HepG2 (cell line): ENCODE measurements around the gene DHRS12. TPM values are rescaled to one million over a fixed set of nuclear protein-coding genes. Genes with fewer than 3 reads are reported as not detected.

ENCODE experiments used
- ATAC-seq: fragments of 200-7000 bp; cut with Tn5 transposase; 3 replicates; pipeline ENCODE4 v1.9.1; 2020; ENCODE audit warnings: mild to moderate bottlenecking, moderate library complexity
- BruUV-seq: library from RNA; stranded (reverse); fragments of 400-500 nt; replicated peaks from 2 replicates; lab custom pipeline; 2021; lab: Mats Ljungman, UMichigan
- CTCF ChIA-PET: fragments of 300-600 bp; formaldehyde crosslinking; extraction: SDS; loops from one replicate; lab custom pipeline; 2021; ENCODE audit warnings: low total read pairs, inconsistent platforms, low intra/inter-chr PET ratio; lab: Yijun Ruan, JAX
- POLR2A ChIA-PET: fragments of 350-600 bp; sonication (Branson Sonifier 250); formaldehyde crosslinking; loops from one replicate; lab custom pipeline; 2020; ENCODE audit warnings: antibody characterized with exemption, inconsistent platforms; lab: Yijun Ruan, JAX
- DNase-seq: peaks from one replicate; pipeline ENCODE4 v3.0.0-alpha.2; 2015; ENCODE audit warnings: low spot score
- FAIRE-seq: peaks from 3 replicates; lab custom pipeline; 2011; peaks lifted over from hg19 to GRCh38; lab: Jason Lieb, UNC
- H2AFZ ChIP-seq: one replicate; pipeline ENCODE4 v1.6.1; 2011; ENCODE audit warnings: low read length, inconsistent platforms
- H3K27ac ChIP-seq: fragments of 300-600 bp; 3 replicates; pipeline ENCODE4 v1.8.0; 2011; ENCODE audit warnings: mixed run types, mild to moderate bottlenecking, mixed read lengths, low read length, inconsistent platforms; ENCODE audit not compliant: insufficient read depth; ENCODE audit errors: extremely low read length
- H3K27me3 ChIP-seq, 2 experiments: fragments of 200-600 bp in 1 of 2; 2 replicates in 1 of 2; 3 replicates in 1 of 2; pipeline versions ENCODE4 v1.6.0 to v1.8.0; 2011; ENCODE audit warnings: low read length in 2 of 2, mild to moderate bottlenecking in 2 of 2, moderate library complexity in 2 of 2, inconsistent platforms in 1 of 2; ENCODE audit not compliant: insufficient read depth in 2 of 2, control insufficient read depth in 1 of 2
- H3K36me3 ChIP-seq, 2 experiments: fragments of 200-600 bp in 1 of 2; replicated peaks in 1 of 2; 2 replicates in 1 of 2; 3 replicates in 1 of 2; pipeline versions ENCODE4 v1.5.1 to v1.8.0; 2011; ENCODE audit warnings: low read length in 2 of 2, inconsistent platforms in 1 of 2; ENCODE audit not compliant: insufficient read depth in 2 of 2, control insufficient read depth in 1 of 2
- H3K4me1 ChIP-seq: 2 replicates; pipeline ENCODE4 v1.5.1; 2012; ENCODE audit warnings: low read length, inconsistent platforms; ENCODE audit not compliant: insufficient read depth
- H3K4me2 ChIP-seq: 2 replicates; pipeline ENCODE4 v1.6.0; 2011; ENCODE audit warnings: low read depth, low read length, inconsistent platforms
- H3K4me3 ChIP-seq, 3 experiments: fragments of 200-600 bp in 1 of 3; sonication (generic), shearing (Covaris generic) in 1 of 3; replicated peaks in 1 of 3; 2 replicates each; pipeline ENCODE4 v1.5.1; 2011 to 2016; ENCODE audit warnings: low read length in 3 of 3, inconsistent platforms in 2 of 3, low read depth in 2 of 3, mild to moderate bottlenecking in 2 of 3, control low read depth in 1 of 3, mixed read lengths in 1 of 3; ENCODE audit not compliant: insufficient read depth in 1 of 3
- H3K79me2 ChIP-seq: one replicate; pipeline ENCODE4 v1.6.1; 2011; ENCODE audit warnings: low read length, inconsistent platforms; ENCODE audit not compliant: insufficient read depth
- H3K9ac ChIP-seq: 2 replicates; pipeline ENCODE4 v1.6.0; 2011; ENCODE audit warnings: mild to moderate bottlenecking, low read depth, low read length, inconsistent platforms; ENCODE audit not compliant: insufficient read depth
- H3K9me3 ChIP-seq: 2 replicates; pipeline ENCODE4 v1.5.1; 2012; ENCODE audit warnings: mild to moderate bottlenecking, low read length
- H4K20me1 ChIP-seq: 2 replicates; pipeline ENCODE4 v1.6.0; 2011; ENCODE audit warnings: inconsistent platforms, mild to moderate bottlenecking, low read length, moderate library complexity; ENCODE audit not compliant: insufficient read depth
- AGO1 ChIP-seq: fragments of 200-400 bp; formaldehyde crosslinking; IDR thresholded peaks from 2 replicates; pipeline ENCODE4 v1.6.1; 2017; ENCODE audit warnings: mild to moderate bottlenecking, low read depth, low read length, moderate library complexity; ENCODE audit not compliant: poor library complexity, severe bottlenecking
- CBX2 ChIP-seq, 2 experiments: fragments of 200-600 bp in 1 of 2; sonication (generic); formaldehyde crosslinking in 1 of 2; IDR thresholded peaks; 2 replicates each; pipeline versions ENCODE4 v1.7.0 to v1.8.1; 2018 to 2022; ENCODE audit warnings: low read depth in 2 of 2, low read length in 1 of 2, mild to moderate bottlenecking in 1 of 2, missing genetic modification reagents in 1 of 2
- FOXP4 ChIP-seq: sonication (generic); formaldehyde crosslinking; IDR thresholded peaks from 2 replicates; pipeline ENCODE4 v1.4.0; 2020; ENCODE audit warnings: missing genetic modification reagents
- PRDM10 ChIP-seq: sonication (generic); formaldehyde crosslinking; IDR thresholded peaks from 2 replicates; pipeline ENCODE4 v1.4.0; 2020; ENCODE audit warnings: low read depth, missing genetic modification reagents
- RAD51 ChIP-seq: fragments of 450-650 bp; IDR thresholded peaks from 2 replicates; pipeline ENCODE4 v1.6.1; 2016; ENCODE audit warnings: borderline replicate concordance
- ZNF138 ChIP-seq: sonication (generic); formaldehyde crosslinking; IDR thresholded peaks from 2 replicates; pipeline ENCODE4 v1.5.0; 2020; ENCODE audit warnings: mild to moderate bottlenecking, low read depth, missing genetic modification reagents
- ZNF274 ChIP-seq: sonication (generic); formaldehyde crosslinking; IDR thresholded peaks from 2 replicates; pipeline ENCODE4 v1.5.1; 2020; ENCODE audit warnings: mild to moderate bottlenecking, missing genetic modification reagents
- ZNF609 ChIP-seq: sonication (generic); formaldehyde crosslinking; IDR thresholded peaks from 2 replicates; pipeline ENCODE4 v1.4.0; 2020; ENCODE audit warnings: mild to moderate bottlenecking, missing genetic modification reagents, borderline replicate concordance
- ZNF777 ChIP-seq: sonication (generic); formaldehyde crosslinking; IDR thresholded peaks from 2 replicates; pipeline ENCODE4 v1.4.0; 2020; ENCODE audit warnings: missing genetic modification reagents
- WGBS: methylation state at CpG from one replicate; pipeline ENCODE4 v1.1.6; 2017; ENCODE audit warnings: low lambda C conversion rate; 5-methylcytosine and 5-hydroxymethylcytosine counted together
- in situ Hi-C: cut with HindIII; loops from 2 replicates; pipeline ENCODE4 v1.10.0; 2017; ENCODE audit warnings: low pct_unique_long_range_greater_than_20kb; ENCODE audit not compliant: extremely low pct_ligation_motif_present
- intact Hi-C: fragments of 100-400 bp; cut with micrococcal nuclease; formaldehyde crosslinking; loops from one replicate; pipeline ENCODE4 v1.10.0; 2022; ENCODE audit not compliant: unreplicated experiment
- polyA plus RNA-seq, 8 experiments: library from polyadenylated mRNA; depleted of rRNA in 3 of 8; stranded (reverse) in 7 of 8; unstranded in 1 of 8; fragments of >200 nt; fragmentation: Illumina TruSeq in 4 of 8; extraction: Trizol in 4 of 8; gene quantifications; 2 replicates each; pipeline versions ENCODE4 v1.2.1 to v1.2.3, GENCODE V29; 2011 to 2016; ENCODE audit warnings: low read depth in 4 of 8, missing spikeins in 1 of 8, mixed read lengths in 1 of 8; ENCODE audit not compliant: insufficient read depth in 1 of 8
- total RNA-seq, 5 experiments: library from RNA; depleted of rRNA; stranded (reverse); fragments of >200 nt; fragmentation: Illumina TruSeq; extraction: Trizol; gene quantifications; 2 replicates each; pipeline ENCODE4 v1.2.3, GENCODE V29; 2016; ENCODE audit warnings: low read depth in 1 of 5
- TF ChIP-seq, protein P1 (sequence below), 2 experiments: sonication (generic) in 1 of 2; formaldehyde crosslinking in 1 of 2; IDR thresholded peaks; 2 replicates each; pipeline versions ENCODE4 v1.4.0 to v1.6.1; 2018 to 2020; ENCODE audit warnings: missing genetic modification reagents in 2 of 2, borderline replicate concordance in 1 of 2, low read depth in 1 of 2, mild to moderate bottlenecking in 1 of 2, missing biosample characterization in 1 of 2

DHRS12 gene
- total and polyA plus RNA-seq, 2 of the 13 experiments (the other 11 are each of a cell fraction or from before 2014, with no cell fraction given): 7.2 to 8.4 TPM

GRCh38 chr13:51745243-51745642 is 58.7 kb downstream of the DHRS12 start:
- no peaks in the 10 kb centered on the region for H3K27me3 ChIP-seq
- no peak for FAIRE-seq
- no TSS peak for BruUV-seq
- no peak overlapping the region for H3K27ac ChIP-seq
- H3K9me3 ChIP-seq: peaks cover 15% of the 10 kb centered on the region
- intact Hi-C loops (no loop called here), in situ Hi-C loops (no loop called here)
- H3K4me2 ChIP-seq: no peak overlapping the region
- WGBS: 100% methylated on average over 2 of the region's 2 CpGs
- no peak for DNase-seq
- peaks cover 45% of the 10 kb centered on the region for H3K4me1 ChIP-seq
- no peak for ATAC-seq
- no peak overlapping the region for H2AFZ ChIP-seq
- ChIA-PET CTCF (no interaction called here), POLR2A (interaction anchor here (1.5 kb wide), 1 partner anchor 292 kb away, joined by 6 read pairs; the partner anchor contains the start of gene INTS6)
- no peak overlapping the region for H3K9ac ChIP-seq
- H3K4me3 ChIP-seq: no peak overlapping the region
- H3K36me3 ChIP-seq: peaks cover 0 to 52% of the 10 kb centered on the region in 2 experiments; a peak in 4 of 5 replicates
- H4K20me1 ChIP-seq: no peaks in the 10 kb centered on the region
- no peaks in the 10 kb centered on the region for H3K79me2 ChIP-seq
- TF ChIP-seq ZNF777 (no peak), ZNF609 (no peak), PRDM10 (no peak), ZNF274 (CRISPR knock-in tag) (no peak), AGO1 (no peak), CBX2 (IDR thresholded peaks at IDR 0.05; ENCODE audit: low read depth, low read length) (no peak), CBX2 (CRISPR knock-in tag; IDR thresholded peaks at IDR 0.05; ENCODE audit: low read depth) (no peak), FOXP4 (CRISPR knock-in tag) (no peak), RAD51 (no peak), ZNF138 (no peak)
- TF ChIP-seq, protein P1, sequence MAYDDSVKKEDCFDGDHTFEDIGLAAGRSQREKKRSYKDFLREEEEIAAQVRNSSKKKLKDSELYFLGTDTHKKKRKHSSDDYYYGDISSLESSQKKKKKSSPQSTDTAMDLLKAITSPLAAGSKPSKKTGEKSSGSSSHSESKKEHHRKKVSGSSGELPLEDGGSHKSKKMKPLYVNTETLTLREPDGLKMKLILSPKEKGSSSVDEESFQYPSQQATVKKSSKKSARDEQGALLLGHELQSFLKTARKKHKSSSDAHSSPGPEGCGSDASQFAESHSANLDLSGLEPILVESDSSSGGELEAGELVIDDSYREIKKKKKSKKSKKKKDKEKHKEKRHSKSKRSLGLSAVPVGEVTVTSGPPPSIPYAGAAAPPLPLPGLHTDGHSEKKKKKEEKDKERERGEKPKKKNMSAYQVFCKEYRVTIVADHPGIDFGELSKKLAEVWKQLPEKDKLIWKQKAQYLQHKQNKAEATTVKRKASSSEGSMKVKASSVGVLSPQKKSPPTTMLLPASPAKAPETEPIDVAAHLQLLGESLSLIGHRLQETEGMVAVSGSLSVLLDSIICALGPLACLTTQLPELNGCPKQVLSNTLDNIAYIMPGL (CRISPR knock-in tag; IDR thresholded peaks at IDR 0.05; ENCODE audit: borderline replicate concordance in 1 of 2, low read depth in 1 of 2): no peak
